Measurements from ENCODE around the gene DDI1.

DNA sequence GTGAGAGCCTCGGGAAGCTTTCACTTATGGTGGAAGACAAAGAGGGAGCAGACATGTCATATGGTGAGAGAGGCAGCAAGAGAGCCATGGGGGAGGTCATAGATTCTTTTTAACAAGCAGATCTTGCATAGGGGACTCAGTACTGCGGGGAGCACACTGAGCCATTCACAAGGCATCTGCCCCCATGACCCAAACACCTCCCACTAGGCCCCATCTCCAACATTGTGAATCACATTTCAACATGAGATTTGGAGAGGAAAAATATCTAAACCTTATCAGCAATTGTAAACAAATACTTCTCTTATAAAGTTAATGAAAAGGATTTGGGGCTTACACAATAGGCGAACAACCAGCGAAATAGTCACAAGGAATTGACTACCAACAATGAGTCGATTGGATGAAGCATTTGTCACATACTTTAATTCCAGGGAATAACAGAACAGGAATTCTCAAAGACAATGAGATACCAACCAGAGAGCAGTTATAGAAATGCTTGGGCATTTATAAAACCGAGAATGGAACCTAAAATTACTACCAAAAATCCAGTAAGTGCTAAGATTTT, 7.3 kb downstream of the DDI1 start:
- TF ChIP-seq, protein P1, sequence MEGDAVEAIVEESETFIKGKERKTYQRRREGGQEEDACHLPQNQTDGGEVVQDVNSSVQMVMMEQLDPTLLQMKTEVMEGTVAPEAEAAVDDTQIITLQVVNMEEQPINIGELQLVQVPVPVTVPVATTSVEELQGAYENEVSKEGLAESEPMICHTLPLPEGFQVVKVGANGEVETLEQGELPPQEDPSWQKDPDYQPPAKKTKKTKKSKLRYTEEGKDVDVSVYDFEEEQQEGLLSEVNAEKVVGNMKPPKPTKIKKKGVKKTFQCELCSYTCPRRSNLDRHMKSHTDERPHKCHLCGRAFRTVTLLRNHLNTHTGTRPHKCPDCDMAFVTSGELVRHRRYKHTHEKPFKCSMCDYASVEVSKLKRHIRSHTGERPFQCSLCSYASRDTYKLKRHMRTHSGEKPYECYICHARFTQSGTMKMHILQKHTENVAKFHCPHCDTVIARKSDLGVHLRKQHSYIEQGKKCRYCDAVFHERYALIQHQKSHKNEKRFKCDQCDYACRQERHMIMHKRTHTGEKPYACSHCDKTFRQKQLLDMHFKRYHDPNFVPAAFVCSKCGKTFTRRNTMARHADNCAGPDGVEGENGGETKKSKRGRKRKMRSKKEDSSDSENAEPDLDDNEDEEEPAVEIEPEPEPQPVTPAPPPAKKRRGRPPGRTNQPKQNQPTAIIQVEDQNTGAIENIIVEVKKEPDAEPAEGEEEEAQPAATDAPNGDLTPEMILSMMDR (IDR thresholded peaks at IDR 0.05), result no peak
- TF ChIP-seq POLR2A (IDR thresholded peaks at IDR 0.05), result no peak
